K562 (cell line): ENCODE results near the gene EHMT2. TPM values are rescaled to one million over a fixed set of nuclear protein-coding genes. Genes with fewer than 3 reads are reported as not detected.

ENCODE experiments used
- CBX5 ChIP-seq: IDR thresholded peaks from 2 replicates; pipeline ENCODE4 v1.6.1; 2014; ENCODE audit warnings: low read depth, borderline replicate concordance
- CREB1 ChIP-seq, 2 experiments: sonication (generic) in 1 of 2; formaldehyde crosslinking in 1 of 2; IDR thresholded peaks; 2 replicates each; pipeline versions ENCODE4 v1.6.1 to v1.8.0; 2012 to 2022; ENCODE audit warnings: inconsistent platforms in 1 of 2, mild to moderate bottlenecking in 1 of 2, missing genetic modification reagents in 1 of 2, moderate library complexity in 1 of 2
- E4F1 ChIP-seq: fragments of 250-450 bp; sonication (Bioruptor Pico); IDR thresholded peaks from 2 replicates; pipeline ENCODE4 v1.5.0; 2021; ENCODE audit warnings: mild to moderate bottlenecking, borderline replicate concordance
- EGR1 ChIP-seq: fragments of 450-650 bp; conservative IDR thresholded peaks from 2 replicates; pipeline ENCODE4 v1.6.1; 2017; ENCODE audit warnings: mild to moderate bottlenecking
- ELF4 ChIP-seq: fragments of 450-650 bp; formaldehyde crosslinking; IDR thresholded peaks from 2 replicates; pipeline ENCODE4 v1.4.0; 2022; ENCODE audit warnings: missing genetic modification characterization
- JUN ChIP-seq, 2 experiments: sonication (generic) in 1 of 2; formaldehyde crosslinking in 1 of 2; IDR thresholded peaks; 2 replicates each; pipeline versions ENCODE4 v1.6.1 to v1.8.0; 2012 to 2022; ENCODE audit warnings: borderline replicate concordance in 2 of 2, mild to moderate bottlenecking in 2 of 2, improper control_type of control experiment in 1 of 2, low read depth in 1 of 2, low read length in 1 of 2, missing genetic modification reagents in 1 of 2
- MEF2D ChIP-seq: conservative IDR thresholded peaks from 2 replicates; pipeline ENCODE4 v1.6.1; 2016; ENCODE audit warnings: low read depth, missing genetic modification characterization, missing compliant biosample characterization
- POLR2AphosphoS2 ChIP-seq: IDR thresholded peaks from 2 replicates; pipeline ENCODE4 v1.6.1; 2012; ENCODE audit warnings: low read length, improper control_type of control experiment
- TEAD2 ChIP-seq: fragments of 450-650 bp; IDR thresholded peaks from 2 replicates; pipeline ENCODE4 v1.6.1; 2016; ENCODE audit warnings: missing genetic modification characterization, control low read depth, missing compliant biosample characterization
- TGIF2 ChIP-seq: sonication (generic); formaldehyde crosslinking; IDR thresholded peaks from 2 replicates; pipeline ENCODE4 v1.8.1; 2022; ENCODE audit warnings: mild to moderate bottlenecking, missing genetic modification reagents, moderate library complexity
- ZNF133 ChIP-seq: fragments of 250-450 bp; sonication (Bioruptor Pico); IDR thresholded peaks from 2 replicates; pipeline ENCODE4 v1.4.0; 2020; ENCODE audit warnings: mild to moderate bottlenecking
- ZNF146 ChIP-seq: IDR thresholded peaks from one replicate; pipeline ENCODE4 v1.6.1; 2018; ENCODE audit warnings: missing compliant biosample characterization; ENCODE audit not compliant: unreplicated experiment
- ZSCAN29 ChIP-seq: fragments of 450-650 bp; IDR thresholded peaks from 2 replicates; pipeline ENCODE4 v1.6.1; 2017
- polyA plus RNA-seq, 8 experiments: library from polyadenylated mRNA; depleted of rRNA in 4 of 8; stranded (reverse) in 5 of 8; unstranded in 3 of 8; fragments of >200 nt; fragmentation: Nextera tagmentation in 2 of 8; fragmentation: Illumina TruSeq in 1 of 8; extraction: Ambion mirVana in 2 of 8; extraction: Trizol in 1 of 8; gene quantifications; 2 replicates each; pipeline versions ENCODE4 v1.2.1 to v1.2.3, GENCODE V29; 2011 to 2014; ENCODE audit warnings: inconsistent platforms in 1 of 8, missing spikeins in 1 of 8
- total RNA-seq, 7 experiments: library from RNA; depleted of rRNA in 6 of 7; stranded (reverse); fragments of >200 nt in 6 of 7; fragmentation: Illumina TruSeq in 2 of 7; extraction: Trizol in 2 of 7; gene quantifications; 2 replicates each; pipeline versions ENCODE4 v1.2.1 to v1.2.3, GENCODE V29; 2011 to 2021; ENCODE audit warnings: low replicate concordance in 1 of 7
- TF ChIP-seq, protein P1 (sequence below), 3 experiments: fragments of 200-800 bp in 1 of 3; fragments of 250-450 bp in 1 of 3; fragments of 450-650 bp in 1 of 3; sonication (Bioruptor Pico) in 1 of 3; sonication (Bioruptor generic) in 1 of 3; formaldehyde crosslinking in 1 of 3; IDR thresholded peaks; 2 replicates each; pipeline versions ENCODE4 v1.6.1 to v1.8.0; 2016 to 2022; ENCODE audit warnings: mild to moderate bottlenecking in 2 of 3, missing genetic modification characterization in 2 of 3, missing compliant biosample characterization in 1 of 3, moderate library complexity in 1 of 3
- TF ChIP-seq, protein P2 (sequence below): fragments of 450-650 bp; IDR thresholded peaks from 2 replicates; pipeline ENCODE4 v1.7.0; 2016; ENCODE audit warnings: borderline replicate concordance
- TF ChIP-seq, protein P3 (sequence below): fragments of 250-450 bp; sonication (Bioruptor Pico); IDR thresholded peaks from 2 replicates; pipeline ENCODE4 v1.8.0; 2022; ENCODE audit warnings: inconsistent platforms, mild to moderate bottlenecking, moderate library complexity, borderline replicate concordance

EHMT2 gene
- total and polyA plus RNA-seq, 9 of the 15 experiments (the other 6 are each of a cell fraction or from before 2014, with no cell fraction given): 2.1 to 63.8 (median 38.5) TPM

- TF ChIP-seq ZSCAN29 (no peak), TEAD2 (tag) (no peak), CREB1 (IDR thresholded peaks at IDR 0.05) (peak; percentile 30), CREB1 (CRISPR knock-in tag; IDR thresholded peaks at IDR 0.05) (no peak), E4F1 (peak; percentile 67; the same call in 1 of the 2 replicates), POLR2AphosphoS2 (0 out of 2 replicates have a peak, but pooled peaks have one; percentile 17), MEF2D (tag) (peak; percentile 89), ZNF133 (CRISPR knock-in tag) (no peak), EGR1 (no peak), JUN (IDR thresholded peaks at IDR 0.05; ENCODE audit: borderline replicate concordance, low read depth, low read length) (no peak), JUN (CRISPR knock-in tag; IDR thresholded peaks at IDR 0.05; ENCODE audit: borderline replicate concordance) (no peak), ELF4 (0 out of 2 replicates have a peak, but pooled peaks have one; percentile 14), TGIF2 (CRISPR knock-in tag) (no peak), ZNF146 (CRISPR knock-in tag) (no peak), CBX5 (no peak)
- TF ChIP-seq, protein P1, sequence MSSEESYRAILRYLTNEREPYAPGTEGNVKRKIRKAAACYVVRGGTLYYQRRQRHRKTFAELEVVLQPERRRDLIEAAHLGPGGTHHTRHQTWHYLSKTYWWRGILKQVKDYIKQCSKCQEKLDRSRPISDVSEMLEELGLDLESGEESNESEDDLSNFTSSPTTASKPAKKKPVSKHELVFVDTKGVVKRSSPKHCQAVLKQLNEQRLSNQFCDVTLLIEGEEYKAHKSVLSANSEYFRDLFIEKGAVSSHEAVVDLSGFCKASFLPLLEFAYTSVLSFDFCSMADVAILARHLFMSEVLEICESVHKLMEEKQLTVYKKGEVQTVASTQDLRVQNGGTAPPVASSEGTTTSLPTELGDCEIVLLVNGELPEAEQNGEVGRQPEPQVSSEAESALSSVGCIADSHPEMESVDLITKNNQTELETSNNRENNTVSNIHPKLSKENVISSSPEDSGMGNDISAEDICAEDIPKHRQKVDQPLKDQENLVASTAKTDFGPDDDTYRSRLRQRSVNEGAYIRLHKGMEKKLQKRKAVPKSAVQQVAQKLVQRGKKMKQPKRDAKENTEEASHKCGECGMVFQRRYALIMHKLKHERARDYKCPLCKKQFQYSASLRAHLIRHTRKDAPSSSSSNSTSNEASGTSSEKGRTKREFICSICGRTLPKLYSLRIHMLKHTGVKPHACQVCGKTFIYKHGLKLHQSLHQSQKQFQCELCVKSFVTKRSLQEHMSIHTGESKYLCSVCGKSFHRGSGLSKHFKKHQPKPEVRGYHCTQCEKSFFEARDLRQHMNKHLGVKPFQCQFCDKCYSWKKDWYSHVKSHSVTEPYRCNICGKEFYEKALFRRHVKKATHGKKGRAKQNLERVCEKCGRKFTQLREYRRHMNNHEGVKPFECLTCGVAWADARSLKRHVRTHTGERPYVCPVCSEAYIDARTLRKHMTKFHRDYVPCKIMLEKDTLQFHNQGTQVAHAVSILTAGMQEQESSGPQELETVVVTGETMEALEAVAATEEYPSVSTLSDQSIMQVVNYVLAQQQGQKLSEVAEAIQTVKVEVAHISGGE (CRISPR knock-in tag; IDR thresholded peaks at IDR 0.05): 0 out of 6 replicates have a peak, but pooled peaks of 1 of the 3 experiments have one; percentile 2
- TF ChIP-seq, protein P2, sequence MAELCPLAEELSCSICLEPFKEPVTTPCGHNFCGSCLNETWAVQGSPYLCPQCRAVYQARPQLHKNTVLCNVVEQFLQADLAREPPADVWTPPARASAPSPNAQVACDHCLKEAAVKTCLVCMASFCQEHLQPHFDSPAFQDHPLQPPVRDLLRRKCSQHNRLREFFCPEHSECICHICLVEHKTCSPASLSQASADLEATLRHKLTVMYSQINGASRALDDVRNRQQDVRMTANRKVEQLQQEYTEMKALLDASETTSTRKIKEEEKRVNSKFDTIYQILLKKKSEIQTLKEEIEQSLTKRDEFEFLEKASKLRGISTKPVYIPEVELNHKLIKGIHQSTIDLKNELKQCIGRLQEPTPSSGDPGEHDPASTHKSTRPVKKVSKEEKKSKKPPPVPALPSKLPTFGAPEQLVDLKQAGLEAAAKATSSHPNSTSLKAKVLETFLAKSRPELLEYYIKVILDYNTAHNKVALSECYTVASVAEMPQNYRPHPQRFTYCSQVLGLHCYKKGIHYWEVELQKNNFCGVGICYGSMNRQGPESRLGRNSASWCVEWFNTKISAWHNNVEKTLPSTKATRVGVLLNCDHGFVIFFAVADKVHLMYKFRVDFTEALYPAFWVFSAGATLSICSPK: peak; percentile 15; the same call in 1 of the 2 replicates
- TF ChIP-seq, protein P3, sequence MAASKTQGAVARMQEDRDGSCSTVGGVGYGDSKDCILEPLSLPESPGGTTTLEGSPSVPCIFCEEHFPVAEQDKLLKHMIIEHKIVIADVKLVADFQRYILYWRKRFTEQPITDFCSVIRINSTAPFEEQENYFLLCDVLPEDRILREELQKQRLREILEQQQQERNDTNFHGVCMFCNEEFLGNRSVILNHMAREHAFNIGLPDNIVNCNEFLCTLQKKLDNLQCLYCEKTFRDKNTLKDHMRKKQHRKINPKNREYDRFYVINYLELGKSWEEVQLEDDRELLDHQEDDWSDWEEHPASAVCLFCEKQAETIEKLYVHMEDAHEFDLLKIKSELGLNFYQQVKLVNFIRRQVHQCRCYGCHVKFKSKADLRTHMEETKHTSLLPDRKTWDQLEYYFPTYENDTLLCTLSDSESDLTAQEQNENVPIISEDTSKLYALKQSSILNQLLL (CRISPR knock-in tag): 0 out of 2 replicates have a peak, but pooled peaks have one; percentile 18
These were observed 60.8 kb downstream of the EHMT2 start (continued) for GRCh38 chr6:31836474-31837368.
